ENCODE results near the gene CPED1.

CPED1 gene

DNA sequence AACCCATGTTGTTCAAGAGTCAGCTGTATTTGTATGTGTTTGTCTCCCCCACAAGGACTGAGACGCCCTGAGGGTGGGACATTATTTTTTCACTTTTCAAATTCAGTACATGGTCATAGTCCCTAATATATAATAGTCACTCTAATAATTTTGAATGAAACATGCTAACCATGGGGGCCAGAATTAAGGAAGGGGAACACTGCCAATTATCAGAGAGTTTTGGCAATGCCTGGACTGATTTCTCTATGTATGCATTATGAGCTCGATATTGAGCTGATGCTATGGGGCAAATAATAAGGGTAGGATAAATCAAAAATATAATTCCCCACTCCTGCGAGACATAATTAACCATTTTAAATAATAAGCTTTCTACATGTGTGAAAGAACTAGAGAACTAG is 87.4 kb downstream of the CPED1 start:
- DNase-seq = no peak

DNA sequence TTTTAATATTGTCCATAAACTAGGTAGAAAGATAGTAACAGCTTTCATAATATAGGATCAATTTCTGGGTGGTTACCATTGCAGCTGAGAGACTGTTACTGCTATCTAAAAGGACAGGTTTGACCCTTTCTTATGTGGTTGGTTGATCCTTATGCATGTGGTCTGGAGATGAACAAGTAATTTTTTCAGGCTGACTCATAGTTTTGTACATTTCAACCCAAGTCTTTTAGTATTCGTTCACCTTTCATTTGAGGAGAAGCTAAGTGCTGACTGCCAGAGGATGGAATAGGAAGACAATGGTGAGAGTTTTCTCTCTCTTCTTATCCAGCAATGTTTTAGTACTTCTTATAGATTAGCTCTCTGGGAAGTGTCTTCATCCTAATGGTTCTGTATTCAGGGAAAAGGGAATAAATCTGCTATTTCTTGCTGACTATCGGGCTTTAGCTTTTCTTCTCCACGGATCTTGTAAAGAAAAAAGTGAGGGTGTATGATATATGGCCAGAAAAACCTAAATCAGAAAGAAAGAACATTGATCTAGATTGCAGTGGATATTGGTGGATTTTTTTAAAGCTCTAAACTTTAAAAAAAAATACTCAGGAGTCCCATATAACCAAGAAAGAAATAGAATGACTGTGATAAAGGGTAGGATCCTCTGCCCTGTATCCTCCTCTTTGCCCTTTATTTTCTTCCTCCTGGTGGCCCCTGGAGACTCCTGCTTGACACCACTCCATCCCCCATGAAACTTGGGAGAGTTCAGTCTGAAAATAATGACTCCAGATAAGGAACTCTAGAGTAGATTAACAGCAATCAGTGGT is 88.0 kb downstream of the CPED1 start:
- no peak for DNase-seq

DNA sequence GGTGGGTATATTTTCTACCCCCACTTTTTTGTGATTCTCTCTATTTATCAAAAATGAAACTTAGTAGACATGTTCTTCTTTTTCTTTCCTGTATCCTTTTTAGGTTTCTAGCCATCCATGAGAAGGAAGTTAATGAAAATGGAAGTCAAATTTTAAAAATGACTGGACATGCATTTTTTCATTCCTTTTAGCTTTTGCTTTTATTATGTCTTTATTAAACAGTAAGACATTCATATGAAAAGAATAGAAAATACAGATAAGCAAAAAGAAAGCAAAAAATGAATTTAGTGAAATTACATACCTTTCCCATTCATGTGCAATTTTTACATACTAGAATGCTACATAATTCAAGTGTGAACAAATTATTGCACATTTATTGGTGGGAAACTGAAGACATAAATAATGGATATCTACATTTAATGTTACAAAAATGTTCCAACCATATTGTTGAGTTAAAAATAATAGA is 88.7 kb downstream of the CPED1 start:
- no peak for DNase-seq

DNA sequence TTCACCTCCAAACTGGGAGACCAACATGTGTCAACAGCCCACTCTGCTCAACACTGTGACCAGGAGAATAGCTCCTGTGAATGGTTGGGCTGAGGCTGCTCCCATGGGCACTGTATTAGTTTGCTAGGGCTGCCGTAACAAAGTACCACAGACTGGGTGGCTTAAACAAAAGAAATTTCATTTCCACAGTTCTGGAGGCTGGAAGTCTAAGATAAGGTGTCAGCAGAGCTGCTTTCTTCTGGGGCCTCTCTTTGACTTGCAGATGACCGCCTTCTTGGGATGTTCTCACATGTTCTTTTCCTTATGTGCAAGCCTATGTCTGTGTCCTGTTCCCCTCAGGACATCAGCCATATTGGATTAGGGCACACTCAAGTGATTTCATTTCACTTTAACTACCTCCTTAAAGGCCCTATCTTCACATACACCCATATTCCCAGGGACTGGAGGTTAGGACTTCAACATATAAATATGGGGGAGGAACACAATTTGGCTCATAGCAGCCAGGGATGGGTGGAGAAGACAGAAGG is 90.3 kb downstream of the CPED1 start:
- no peak for DNase-seq

DNA sequence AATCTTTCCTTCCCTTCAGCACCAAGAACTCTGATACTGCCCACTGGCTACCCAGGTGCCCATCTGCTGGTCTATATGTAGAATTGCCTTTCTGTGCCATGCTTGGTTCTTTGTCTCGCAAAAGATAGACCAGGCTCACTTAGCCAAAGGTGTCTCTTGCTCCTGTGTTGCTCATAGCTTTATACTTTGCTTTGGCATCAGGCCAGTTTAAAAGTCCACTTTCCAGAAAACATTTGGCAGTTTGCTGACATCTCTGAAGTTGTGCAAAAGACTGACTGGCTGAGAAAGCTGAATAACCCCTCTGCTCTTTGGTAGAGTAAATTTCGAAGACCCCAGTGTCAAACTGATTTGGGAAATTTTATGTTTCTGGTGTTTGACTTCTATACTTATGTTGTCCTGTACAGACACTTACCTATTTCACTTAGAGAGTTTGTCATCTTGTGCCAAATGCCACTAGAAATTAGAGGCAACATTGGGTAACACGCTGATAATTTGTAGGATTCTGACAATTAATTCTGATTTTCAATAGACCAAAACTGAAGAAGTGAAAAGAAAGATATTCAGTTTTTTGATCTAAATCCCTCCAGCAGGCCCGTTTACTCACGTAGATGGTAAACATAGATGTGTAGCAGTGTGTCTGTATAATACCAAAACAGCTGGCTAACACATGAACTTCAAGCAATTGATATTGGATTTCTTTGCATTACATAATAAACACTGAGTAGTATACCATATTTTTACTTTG is 91.1 kb downstream of the CPED1 start:
- DNase-seq = no peak

DNA sequence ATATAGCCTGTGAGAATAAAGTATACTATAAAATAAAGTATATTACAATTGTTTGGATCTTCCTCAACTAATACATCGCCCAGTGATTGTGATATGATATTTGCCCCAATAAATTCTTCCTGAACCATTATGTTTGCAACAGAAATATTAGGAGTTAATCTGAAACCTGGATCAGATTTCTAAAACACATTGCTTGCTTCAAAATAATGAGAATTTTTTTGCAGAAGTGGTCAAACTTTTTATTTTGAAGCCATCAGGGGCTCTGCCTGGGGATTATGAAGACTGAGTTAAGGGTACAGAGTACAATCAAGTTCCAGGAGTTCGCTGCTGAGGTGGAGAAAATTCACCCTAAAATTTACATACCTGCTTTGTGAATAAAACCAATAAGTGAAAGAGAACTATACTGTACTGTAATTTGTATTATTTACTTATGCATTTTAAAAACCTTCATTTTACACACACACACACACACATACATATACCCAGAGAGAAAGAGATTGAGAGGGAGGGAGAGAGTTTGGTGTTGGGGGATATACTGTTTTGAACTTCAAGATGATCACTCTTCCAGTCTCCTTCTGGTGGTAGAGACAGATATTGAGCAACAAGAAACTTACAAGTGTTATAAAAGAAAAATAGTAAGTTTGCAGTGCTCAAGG is 91.9 kb downstream of the CPED1 start:
- no peak for DNase-seq

DNA sequence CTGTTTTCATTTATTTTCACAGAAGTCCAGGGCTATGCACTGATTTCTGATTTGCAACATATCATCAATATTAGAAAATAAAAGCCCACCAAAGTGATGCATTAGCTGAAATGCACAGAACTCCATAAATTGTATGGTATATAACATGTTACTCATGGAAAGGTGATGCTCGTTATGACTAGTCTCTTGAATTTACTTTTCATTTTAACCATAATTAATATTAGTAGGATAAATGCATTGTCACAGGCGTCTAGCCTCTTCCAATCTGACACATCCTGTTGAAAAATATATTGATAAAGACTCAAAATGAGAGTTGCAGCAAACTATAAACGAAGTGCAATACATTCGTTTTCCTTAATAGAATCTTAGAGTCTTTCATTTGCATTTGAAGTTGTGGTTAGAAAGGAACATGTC is 92.4 kb downstream of the CPED1 start:
- no peak for DNase-seq

DNA sequence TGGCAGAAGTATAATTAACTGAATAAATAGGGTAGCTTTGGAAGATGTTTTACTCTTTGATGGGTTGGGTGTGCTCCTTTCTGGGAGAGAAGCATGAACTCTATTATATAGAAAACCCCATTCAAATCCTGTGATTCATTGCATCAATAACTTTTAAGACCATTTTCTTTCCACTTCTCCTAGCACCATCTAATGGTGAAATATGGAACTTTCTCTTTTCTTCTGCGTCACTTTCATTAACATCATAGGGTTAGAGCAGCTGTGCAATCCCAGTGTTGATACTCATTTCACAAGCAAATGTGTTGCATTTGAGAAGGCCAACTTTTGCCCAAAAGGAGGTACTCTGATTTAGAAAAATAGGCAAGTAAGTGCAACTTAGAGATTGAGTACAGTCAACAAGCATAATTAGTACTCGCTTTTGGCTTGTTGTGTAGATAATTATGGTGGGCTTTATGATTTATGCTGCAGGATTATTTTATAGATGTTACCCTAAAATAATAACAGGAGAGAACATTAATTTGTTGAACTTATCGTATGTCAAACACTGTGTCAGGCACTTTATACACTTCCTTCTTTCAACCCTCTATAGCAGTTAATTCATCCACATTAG is 92.9 kb downstream of the CPED1 start:
- DNase-seq = no peak

DNA sequence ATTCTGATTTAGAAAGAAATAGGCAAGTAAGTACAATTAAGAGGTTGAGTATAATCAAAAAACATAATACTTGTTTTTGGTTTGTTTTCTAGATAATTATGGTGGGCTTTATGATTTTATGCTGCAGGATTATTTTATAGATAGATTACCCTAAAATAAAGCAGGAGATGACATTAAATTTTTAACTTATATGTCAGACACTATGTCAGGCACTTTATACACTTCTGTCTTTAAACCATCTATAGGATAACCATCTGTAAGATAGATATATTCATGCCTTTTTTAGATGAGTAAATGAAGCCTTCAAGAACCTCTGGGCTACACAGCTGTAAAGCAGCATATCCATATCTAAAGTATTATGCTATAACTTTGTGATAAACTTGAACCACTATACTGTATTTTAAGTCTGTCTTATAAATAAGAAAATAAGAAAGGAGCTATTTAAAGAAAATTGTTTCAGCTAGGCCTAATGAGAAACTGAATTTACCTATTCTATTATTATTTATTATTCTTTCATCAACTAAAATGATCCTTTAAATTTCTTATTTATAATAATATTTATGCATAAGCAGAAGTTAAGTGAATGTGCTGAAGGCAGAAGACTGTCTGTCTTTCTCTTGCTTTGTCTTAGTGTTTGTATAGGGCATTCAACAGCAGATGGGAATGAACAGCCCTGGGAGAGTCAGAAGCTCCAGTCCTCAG is 94.0 kb downstream of the CPED1 start:
- DNase-seq = no peak

DNA sequence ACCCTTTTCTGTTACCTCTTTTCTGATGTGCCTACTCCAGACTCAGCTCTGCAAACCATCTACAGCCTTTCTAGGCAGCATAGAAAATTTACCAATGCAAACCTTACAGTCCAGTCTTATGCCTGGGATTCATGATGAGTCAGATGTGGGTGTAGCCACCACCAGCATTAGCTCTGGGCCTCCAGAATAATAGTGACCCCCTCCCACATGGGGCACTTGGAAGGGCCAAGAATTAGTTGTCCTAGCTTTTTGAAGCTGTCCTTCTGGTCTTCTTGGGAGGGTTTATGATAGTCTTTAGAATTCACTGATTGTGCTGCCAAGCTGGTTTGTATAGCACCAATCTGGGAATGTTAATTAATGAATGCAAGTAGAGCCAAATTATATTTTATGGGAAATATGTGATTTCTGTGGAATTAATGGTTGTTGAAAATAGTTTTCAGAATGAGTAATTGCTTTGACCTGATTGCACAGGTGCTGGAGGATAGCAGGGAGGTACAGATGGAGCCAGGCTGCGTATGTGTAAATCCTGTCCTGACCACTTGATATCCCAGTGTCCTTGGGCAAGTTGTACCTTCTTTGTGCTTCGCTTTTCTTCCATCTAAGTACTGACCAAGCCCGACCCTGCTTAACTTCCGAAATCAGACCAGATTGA is 94.8 kb downstream of the CPED1 start:
- DNase-seq = peak; percentile 55

DNA sequence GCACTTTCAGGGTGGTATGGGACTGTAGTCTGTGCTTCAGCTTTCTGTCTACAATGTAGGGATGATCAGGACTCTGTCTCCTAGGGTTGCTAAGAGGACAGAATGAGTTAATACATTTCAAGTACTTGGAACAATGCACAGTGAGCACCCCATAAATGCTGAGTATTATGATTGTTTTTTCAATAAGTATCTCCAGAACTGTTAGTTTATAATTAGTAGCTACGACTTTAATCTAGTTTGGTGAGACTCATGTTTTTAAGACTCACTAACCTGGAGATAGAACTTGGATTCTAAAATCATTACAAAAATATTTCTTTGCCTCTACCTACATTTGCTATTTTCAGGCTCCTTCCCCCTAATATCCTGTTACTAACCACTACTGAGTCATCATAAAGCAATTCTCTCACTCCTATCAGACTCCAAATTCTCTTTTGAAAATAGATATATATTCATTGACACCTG is 95.3 kb downstream of the CPED1 start:
- DNase-seq = no peak

DNA sequence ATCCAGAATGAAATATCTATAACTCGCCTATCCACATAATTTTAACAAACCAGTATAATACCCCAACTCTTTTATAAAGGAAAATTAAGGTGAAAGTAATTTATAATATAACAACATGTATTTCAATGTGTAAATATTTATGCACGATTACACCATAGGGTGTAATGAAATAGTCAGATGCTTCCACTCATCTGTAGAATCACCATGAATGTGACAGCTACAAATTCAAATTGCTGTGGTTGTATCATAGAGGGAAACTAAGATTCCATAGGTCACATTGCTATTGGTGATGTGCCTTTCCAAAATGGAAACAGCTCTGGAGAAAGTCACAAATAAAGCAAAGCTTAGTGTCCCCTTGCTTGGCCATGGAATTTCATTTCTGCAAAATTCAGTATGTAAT is 95.7 kb downstream of the CPED1 start:
- no peak for DNase-seq

DNA sequence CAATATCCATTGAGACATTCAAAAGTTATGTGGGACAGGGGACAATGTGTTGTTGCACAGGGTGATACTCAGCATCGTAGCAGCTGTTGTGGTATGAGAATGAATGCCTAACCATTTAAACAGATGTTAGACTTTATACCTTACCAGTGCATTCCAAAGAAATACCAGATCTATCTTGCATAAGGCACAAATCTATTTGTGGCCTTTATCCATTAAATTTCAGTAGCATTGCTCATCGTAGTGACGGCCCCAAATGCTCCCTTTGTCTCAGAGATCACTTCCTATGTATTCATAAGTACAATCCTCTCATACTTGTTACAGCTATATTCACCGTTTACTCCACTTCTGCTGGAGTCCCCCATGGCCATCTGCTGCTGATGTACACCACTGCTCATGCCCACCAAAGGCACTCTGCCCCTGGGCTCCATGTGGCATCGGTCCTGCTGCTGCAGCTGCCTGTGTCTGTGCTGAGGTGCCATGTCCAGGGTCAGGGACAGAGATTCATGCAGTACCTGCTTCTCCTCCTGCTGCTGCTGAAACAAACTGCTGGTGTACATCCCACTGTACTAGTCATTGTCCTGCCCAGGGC is 96.3 kb downstream of the CPED1 start:
- no peak for DNase-seq

DNA sequence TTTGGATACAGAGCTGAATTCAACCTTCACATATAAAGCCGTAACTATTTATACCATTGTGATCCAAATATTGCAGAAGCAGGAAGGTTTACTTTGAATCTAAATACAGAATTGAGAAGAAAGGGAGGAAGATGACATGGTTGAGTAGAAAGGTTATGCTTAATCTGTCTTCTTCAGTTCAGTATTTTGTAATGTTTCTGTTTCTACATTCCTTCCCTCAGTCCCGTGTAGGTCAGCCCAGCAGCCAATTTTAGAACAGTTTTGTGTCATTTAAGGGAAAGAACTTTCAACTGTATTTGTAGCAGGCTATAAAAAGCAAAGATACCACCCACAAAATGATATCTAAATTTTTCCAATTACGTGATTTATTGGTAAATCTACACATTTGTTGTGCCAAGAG is 97.4 kb downstream of the CPED1 start:
- no peak for DNase-seq

DNA sequence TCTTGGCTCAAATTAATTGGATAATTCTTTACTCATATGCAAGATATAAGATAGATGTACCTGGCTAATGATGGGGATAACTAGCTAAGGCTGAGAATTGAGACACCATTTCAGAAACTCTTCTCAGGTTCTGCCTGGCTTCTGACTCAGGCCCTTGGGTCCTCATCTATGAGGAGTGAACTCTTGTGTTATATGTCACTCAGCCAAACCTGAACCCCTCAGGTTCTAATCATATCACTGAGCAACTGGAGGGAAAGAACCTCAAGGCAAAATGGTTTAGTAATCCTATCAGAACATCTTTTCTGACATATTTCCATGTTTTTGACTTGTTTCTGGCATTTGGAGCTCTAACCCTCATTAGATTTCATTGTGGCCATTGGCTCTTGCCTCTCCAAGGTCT is 100.4 kb downstream of the CPED1 start:
- DNase-seq = no peak

DNA sequence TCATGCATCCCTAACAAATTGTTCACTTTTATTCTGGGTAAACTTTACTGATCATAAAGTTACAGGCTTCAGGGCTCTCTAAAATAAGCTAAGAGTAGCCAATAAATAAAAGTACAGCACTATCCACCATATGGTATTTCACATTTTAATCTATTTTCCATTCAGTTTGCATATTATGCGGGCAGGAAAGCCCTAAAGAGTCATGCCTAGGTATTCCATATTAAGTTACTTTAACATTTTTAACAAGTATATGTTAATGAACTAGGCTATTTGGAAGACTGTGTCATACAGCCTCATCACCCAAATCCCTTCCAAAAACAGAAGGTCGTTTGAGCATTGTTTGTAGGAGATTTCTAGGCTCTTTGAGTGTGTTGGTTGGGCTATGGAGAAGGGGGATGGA is 106.3 kb downstream of the CPED1 start:
- no peak for DNase-seq

DNA sequence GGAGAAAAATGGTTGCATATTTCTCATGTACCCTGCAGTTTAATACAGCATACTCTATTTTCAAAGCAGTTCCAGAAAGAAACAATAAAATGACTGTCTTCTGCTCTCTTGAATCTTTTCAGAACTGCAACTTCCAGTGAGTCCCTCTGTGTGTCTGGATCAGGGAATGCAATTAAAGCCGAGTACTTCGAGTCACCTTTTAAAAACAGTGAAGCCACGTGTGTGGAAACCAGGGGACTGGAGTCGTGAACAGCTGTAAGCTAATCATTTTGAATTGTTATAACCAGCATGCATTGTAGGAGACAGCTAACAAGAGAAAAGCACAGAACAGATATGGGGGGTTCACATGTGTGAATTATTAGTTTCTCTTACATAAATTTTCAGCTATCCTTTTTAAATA is 109.1 kb downstream of the CPED1 start:
- DNase-seq = no peak

DNA sequence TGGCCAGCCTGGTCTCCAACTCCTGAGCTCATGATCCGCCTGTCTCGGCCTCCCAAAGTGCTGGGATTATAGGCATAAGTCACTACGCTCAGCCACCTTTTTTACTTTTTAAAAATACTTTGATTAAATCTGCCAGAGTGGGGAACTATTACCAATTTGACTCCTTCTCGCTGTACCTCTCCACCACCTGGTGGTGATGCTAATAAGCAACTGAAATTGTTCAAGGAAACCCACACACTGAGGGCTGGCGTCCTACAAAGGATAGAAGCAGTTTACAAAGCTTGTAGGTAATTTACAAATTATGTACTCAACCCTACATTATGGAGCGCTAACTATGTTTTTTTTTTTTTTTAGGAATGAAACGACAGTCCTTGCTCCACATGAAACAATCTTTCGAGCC is 111.1 kb downstream of the CPED1 start:
- DNase-seq = no peak

DNA sequence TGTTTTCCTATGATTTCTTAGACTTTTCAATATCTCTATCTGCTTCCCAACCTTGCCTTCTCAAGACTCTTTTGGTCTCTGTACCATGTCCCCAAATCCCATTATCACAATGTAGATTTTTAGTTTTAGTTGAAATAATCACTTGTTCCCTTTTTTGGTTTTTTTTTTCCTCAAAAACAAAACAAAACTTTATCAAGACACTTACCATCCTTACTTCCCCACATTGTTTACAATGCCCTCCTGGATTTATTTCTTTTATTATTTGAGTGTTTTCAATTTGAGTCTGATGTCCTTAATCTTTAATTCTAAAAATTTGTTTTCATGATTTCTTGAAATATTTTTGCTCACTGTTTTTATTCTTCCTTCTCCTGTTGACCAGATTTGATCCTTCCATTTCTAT is 112.6 kb downstream of the CPED1 start:
- DNase-seq = no peak

DNA sequence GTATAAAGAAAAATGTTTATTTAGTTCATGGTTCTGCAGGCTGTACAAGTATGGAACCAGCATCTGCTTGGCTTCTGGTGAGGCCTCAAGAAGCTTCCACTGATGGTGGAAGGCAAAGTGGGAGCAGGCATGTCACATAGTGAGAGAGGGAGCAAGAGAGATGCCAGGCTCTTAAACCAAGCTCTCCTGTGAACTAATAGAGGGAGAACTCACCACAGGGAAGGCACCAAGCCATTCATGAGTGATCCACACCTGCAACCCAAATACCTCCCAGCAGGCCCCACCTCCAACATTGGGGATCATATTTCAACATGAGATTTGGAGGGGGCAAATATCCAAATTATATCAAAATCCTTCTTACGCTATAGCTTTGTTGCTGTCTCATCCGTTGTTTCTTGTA is 113.1 kb downstream of the CPED1 start:
- no peak for DNase-seq

DNA sequence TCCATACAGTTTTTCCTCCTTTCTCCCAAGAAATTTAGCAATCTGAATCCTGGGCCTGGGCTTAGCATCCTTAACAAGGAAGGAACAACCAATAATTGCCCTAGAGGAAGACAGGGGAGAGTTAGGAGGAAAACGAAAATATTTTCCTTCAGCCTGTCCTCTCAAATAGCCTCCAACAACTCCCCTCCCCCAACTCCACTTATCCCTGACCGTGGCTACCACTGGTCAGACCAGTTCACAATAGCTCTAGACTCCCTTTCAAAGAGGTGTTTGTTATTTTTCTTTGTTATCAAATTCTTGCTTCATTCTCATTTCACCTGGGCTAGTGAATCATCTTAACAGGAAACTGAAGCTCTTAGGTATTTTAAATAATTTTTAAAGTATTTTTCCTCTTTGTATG is 114.1 kb downstream of the CPED1 start:
- peak; percentile 69 for DNase-seq

DNA sequence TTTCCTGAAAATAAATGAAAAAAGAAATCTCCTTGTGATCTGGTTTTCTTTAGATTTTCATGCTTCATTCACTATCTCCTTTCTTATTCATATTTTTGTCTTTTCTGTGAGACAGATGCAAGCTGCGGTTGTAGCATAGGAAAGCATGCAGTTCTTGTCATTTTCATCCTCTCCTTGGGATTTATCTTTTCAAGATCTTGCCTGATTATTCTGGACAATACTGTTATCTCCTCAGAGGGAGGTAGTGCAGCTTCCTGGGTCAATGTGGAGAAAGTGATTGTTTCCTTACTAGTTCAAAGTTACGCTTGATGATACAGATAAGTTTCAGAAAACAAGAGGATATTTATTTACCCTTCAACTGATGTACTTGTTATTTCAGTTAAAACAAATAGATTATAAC is 114.6 kb downstream of the CPED1 start:
- DNase-seq = no peak
